Hepatic stellate cell (primary cell): Measurements from ENCODE around the gene LMF1.

ENCODE experiments used
- DNase-seq: peaks from one replicate; pipeline ENCODE4 v3.0.0; 2011; ENCODE audit warnings: low spot score

Gene LMF1

DNA sequence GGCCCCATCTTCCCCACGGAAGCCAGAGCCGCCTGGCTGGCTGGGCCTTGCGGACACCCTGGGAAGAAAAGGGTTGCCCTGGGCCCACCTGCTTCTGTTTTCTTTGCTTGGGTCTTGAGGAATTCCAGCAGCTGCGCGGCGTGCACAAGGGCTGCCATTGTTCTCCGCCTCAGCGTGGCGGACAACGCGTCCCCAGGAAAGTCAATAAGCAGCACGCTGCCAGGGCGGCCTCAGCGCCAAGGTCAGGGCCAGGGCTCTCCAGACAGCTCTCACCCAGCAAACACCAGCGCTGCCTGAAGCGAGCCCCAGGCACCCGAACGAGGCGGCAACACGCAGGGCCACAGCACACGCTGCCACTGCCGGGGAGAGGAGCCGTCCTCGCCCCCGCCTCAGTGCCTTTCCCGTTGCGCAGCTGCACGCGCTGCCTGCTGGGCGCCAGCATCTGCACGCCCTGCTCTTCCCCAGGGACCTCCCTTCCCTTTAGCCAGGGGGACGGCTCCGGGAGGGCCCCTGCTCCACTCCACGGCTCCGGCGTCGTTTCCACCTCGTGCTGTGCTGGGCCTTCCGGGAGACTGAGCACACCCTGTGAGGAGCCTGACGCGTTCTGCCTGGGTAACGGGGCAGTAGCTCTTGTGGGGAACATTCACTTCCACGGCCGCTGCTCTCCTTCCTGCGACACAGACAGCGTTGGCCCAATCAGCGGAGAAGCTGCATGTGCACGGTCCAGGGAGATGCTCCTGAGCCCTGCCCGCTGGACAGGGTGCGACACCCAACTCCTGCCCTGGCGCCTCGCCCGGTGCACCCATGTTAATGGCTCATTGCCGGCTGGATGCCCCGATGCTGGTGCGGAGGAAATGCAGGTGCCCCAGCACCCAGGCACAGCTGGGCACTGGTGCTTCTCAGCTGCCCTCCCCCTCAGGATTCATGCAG lies 57.8 kb downstream of the LMF1 start:
- no peak for DNase-seq

GRCh38 chr16:912322-912683 lies 58.5 kb downstream of the LMF1 start:
- no peak for DNase-seq

GRCh38 chr16:911604-912321 lies 59.0 kb downstream of the LMF1 start:
- DNase-seq: no peak

- DNase-seq: no peak
Measured at GRCh38 chr16:911101-911500, 59.7 kb downstream of the LMF1 start.

- no peak for DNase-seq
Measured at GRCh38 chr16:910181-910580, 60.6 kb downstream of the LMF1 start.

GRCh38 chr16:909281-910000 lies 61.3 kb downstream of the LMF1 start:
- no peak for DNase-seq

DNA sequence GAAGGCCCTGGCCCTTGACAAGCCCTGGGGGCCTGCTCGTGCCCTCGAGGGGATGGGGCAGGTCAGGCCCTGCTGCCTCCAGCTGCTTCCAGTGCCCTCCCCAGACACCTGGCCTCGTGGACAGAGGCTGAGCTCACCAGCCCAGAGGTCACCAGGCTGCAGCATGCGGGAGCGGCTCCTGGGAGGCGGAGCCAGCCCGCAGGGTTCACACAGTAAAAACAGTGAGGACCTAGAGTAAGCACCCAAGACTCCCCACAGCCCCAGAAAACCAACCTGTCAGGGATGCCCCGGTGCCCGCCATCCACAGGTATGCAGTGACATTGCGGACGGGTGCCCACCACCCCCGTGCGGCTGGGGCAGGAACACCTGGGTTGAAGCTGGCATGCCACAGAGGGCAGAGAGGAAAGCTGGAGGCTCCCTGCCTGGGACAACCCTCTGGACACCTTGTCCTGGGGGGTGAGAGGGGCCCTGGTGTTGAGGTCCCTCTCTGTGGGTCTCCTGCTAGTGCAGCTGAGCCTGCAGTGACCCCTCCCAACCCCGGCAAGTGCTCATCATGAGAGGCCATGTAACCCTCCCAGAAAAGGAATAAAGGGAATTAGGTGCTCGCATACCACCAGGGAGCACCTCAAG lies 62.1 kb downstream of the LMF1 start:
- DNase-seq: no peak

- DNase-seq: no peak
Measured at GRCh38 chr16:907842-908241, 62.9 kb downstream of the LMF1 start.

DNA sequence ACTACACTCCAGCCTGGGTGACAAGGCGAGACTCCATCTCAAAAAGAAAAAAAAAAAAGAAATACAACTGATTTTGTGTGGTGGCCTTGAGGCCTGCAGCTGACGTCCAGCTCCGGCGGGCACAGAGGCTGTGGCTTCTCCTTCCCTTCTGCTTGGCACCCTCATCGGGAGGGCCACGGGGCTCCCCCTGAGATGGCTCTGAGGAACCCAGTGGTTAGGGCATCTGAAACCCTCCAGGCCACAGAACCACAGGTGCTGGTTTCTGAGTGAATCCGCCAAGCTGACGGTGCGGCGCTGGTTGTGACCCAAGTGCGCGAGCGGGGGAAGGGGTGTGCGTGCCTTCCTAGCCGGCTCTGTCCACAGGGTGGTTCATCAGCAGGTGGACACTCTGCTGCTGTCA lies 63.4 kb downstream of the LMF1 start:
- DNase-seq: no peak

- DNase-seq: no peak
Measured at GRCh38 chr16:906296-906695, 64.5 kb downstream of the LMF1 start.

DNA sequence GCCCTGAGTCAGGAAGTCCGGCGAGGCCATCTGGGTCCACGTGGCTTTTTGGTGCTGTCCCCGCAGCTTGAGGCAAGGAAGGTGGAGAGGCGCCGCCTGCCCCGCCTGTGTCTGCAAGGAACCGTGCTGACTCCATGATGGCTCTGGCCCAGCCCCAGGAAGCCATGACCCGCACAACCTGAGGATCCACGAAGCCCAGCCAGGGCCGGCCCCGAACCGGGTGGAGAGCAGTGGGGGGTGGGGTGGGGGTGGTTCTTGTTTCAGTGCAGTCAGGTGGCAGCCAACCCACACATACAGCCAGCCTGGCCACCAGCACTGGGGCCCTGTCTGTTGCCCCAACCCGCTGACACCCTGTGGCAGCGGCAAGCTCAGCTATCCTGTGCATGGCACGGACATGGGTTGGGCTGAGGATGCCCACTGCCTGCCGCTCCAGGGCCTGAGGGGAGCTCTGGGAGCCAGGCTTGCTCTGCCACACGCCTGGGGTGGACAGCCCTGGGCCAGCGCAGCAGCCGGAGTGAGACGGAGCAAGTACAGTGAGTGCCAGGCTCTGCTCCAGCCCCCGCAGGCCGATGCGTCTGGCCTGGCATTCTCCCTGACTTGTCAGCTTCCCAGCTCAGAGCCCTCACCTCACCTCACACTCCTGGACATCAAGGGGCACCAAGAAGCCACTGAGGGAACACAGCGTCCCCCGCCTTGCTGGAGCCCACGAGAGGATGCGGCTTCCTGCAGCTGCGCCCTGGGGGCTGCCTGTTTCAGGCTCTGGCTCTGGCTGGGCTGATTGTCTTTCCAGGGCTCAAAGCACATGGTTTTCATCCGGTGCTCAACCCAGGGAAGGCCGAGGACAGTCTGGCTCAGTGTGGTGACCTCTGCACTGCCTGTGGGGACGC lies 68.8 kb downstream of the LMF1 start:
- no peak for DNase-seq

DNA sequence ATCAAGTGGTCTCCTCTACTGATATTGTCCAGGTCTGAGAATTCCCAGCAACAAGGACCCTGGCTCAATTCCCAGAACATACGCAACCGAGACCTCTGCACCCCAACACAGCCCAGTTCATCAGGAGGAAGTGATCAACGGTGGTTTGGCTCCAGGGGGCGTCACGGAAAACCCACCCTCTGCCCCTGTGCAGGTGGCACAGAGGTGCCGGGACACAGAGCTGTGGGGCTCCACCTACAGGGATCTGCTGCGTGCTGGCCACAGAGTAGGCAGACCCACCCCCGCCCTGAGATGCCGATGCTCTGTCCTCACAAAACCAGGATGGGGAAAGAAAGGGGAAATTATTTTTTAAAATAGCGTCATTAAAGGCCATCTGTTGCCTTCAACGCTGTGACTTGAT lies 69.6 kb downstream of the LMF1 start:
- no peak for DNase-seq

DNA sequence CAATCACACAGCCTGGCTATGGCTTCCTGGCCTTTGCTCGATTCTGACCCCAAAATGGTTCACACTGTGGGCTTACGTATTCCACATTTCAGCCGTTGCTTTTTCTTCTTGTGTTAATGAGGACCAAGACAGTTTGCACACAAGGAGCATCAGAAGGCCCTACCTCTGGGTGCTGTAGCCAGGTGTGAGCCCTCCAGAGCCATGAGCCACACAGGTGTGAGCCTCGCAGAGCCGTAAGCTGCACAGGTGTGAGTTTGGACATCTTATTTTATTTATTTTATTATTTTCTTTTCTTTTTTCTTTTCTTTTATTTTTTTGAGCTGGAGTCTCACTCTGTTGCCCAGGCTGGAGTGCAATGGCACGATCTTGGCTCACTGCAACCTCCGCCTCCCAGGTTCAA lies 70.6 kb downstream of the LMF1 start:
- no peak for DNase-seq

DNA sequence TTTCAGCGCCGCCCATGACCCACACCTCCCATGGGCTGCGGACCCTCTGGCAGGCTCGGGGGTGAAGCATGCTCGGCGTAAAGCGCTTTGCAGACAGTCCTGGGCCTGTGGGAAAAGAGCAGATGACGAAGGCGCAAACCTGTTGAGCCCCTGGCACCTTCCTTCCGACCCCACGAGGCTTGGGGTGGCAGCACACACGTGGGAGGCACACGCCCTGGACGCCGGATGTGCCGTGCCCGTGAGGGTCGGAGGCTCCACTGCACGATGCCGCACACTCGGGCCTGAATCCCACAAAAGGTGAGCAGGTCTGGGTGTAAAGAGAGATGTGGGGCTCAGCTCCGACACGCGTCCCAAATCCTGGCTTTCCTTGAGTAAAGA lies 71.1 kb downstream of the LMF1 start:
- DNase-seq: no peak

DNA sequence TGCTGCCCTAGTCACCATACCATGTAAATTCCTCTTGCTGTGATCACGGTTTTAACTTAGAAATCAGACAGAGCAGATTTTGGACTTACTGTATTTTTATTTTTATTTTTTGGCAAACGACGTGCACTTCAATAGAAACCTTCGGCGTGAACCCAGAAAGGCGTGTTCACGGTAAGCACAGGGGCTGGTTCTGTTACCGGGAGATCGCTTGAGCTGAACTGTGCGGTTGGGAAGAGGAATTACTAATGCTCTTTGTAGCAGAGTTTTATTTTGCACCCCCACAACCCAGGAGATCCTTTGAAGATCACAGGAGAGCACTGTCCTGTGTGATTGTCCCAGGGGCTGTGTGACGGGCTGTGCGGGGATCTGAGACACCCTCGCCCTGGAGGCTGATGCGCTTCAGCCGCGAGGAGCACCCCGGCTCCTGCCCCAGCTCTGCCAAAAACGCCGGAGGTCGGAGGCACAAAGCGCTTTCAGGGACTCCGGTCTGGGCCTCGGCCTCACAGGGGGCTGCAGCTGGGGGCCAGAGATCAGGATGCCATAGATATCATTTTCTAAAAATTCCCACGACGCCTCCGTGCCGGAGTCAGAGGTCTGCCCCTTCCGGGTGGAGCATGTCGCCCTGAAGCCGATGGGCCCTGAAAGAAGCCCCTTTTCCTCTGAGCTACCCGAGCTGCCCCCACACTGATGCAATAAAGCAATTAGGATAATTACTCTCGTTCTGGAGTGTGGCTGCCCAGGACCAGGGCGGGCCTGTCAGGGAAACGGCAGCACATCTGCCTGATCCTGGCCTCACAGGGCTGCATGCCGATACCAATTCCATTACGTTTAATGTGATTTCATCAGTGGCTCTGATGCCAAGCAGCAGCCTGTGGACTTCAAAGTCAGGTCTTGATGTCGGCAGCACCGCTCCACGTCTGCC lies 71.8 kb downstream of the LMF1 start:
- no peak for DNase-seq

GRCh38 chr16:898216-898615 lies 72.6 kb downstream of the LMF1 start:
- DNase-seq: no peak

GRCh38 chr16:897701-898100 lies 73.1 kb downstream of the LMF1 start:
- no peak for DNase-seq

GRCh38 chr16:897200-897543 lies 73.6 kb downstream of the LMF1 start:
- no peak for DNase-seq

DNA sequence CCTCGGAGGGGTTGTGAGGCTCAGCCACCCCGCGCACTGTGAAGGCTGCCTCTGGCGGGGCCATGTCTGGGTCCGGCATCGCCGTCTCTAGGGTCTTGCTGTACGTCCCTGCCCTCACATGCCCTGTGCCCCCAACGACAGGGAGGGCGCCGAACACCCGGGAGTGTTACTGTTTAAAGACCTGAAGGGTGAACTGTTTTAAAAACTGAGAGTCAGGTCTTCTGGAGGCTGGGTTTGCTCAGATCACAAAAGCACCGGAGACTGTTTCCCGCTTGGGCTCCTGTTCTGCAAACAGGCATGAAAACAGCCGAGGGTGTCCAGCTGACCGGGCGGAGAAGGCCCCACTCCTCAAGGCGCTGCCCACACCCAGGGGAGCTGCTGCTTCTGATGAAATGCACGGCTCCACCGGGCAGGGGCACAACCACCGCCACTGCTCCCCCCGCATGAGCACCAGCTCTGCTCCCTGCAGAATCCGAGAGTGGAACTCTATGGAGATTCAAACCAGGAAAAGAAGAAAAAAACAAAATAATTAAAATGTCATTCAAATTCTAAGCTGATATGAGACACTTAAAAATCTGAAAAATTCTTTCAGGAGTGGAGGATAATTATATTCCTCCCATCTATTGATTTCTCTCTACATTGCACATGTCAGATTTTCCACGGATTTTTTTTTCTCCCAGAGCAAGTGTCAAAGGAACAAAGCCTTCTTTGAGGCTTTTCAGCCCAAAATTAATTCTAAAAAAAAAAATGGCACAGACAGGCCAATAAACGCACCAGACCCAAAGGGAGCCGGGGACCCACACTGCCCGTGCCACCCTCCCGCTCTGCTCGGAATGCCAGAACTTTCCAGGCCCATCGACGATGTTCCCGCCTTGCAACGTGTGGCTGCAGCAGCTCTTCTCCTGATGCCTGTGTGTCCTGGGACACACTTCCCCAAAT lies 74.3 kb downstream of the LMF1 start:
- no peak for DNase-seq
